Glutamatergic neuron (in vitro differentiated cells): Measurements from ENCODE around the gene TP53RK. TPM values are rescaled to one million over a fixed set of nuclear protein-coding genes. Genes with fewer than 3 reads are reported as not detected.
A peak's percentile ranks its signal among the peaks of the same experiment; 100 is the strongest.

Source experiments
- DNase-seq: peaks from one replicate; pipeline ENCODE4 v3.0.0; 2022
- H3K27ac Mint-ChIP-seq: one replicate; pipeline ENCODE4 v1.8.0; 2020; ENCODE audit warnings: mild to moderate bottlenecking, mixed read lengths, inconsistent platforms; ENCODE audit not compliant: unreplicated experiment
- H3K27me3 Mint-ChIP-seq: one replicate; pipeline ENCODE4 v1.8.0; 2020; ENCODE audit warnings: mild to moderate bottlenecking, moderate library complexity, mixed read lengths, inconsistent platforms; ENCODE audit not compliant: unreplicated experiment
- H3K36me3 Mint-ChIP-seq: one replicate; pipeline ENCODE4 v1.8.0; 2020; ENCODE audit warnings: mild to moderate bottlenecking, mixed read lengths, inconsistent platforms; ENCODE audit not compliant: unreplicated experiment
- H3K4me1 Mint-ChIP-seq: one replicate; pipeline ENCODE4 v1.8.0; 2020; ENCODE audit warnings: mild to moderate bottlenecking, low read depth, mixed read lengths, inconsistent platforms; ENCODE audit not compliant: unreplicated experiment
- H3K4me3 Mint-ChIP-seq: one replicate; pipeline ENCODE4 v1.8.0; 2020; ENCODE audit warnings: mild to moderate bottlenecking, mixed read lengths, inconsistent platforms; ENCODE audit not compliant: unreplicated experiment
- H3K9me3 Mint-ChIP-seq: one replicate; pipeline ENCODE4 v1.8.0; 2020; ENCODE audit warnings: mild to moderate bottlenecking, moderate library complexity, mixed read lengths, inconsistent platforms; ENCODE audit not compliant: unreplicated experiment
- CTCF ChIP-seq: fragments of 200-600 bp; sonication (generic); IDR thresholded peaks from one replicate; pipeline ENCODE4 v1.5.0; 2021; ENCODE audit not compliant: partially characterized antibody, unreplicated experiment
- total RNA-seq: library from RNA; stranded (reverse); fragmentation: NEBNext Ultra II Directional; extraction: Animal tissue kit (Norgen Biotek cat#: 25700); gene quantifications from one replicate; pipeline ENCODE4 v1.2.1, GENCODE V29; 2021; ENCODE audit not compliant: unreplicated experiment

TP53RK gene
- total RNA-seq, 1 donor from 2014 or later: 19.0 TPM

- peaks cover 24% of the 10 kb centered on the region for H3K4me1 Mint-ChIP-seq
- peak overlapping the region; percentile 81 for H3K4me3 Mint-ChIP-seq
- no peak for TF ChIP-seq CTCF
- peaks cover 1% of the 10 kb centered on the region for H3K27me3 Mint-ChIP-seq
- H3K36me3 Mint-ChIP-seq: no peaks in the 10 kb centered on the region
- H3K27ac Mint-ChIP-seq: peak overlapping the region; percentile 23
- DNase-seq: peak; percentile 60
- H3K9me3 Mint-ChIP-seq: peaks cover 5% of the 10 kb centered on the region
Measured at GRCh38 chr20:46683939-46684750, 5.1 kb downstream of the TP53RK start.

GRCh38 chr20:46683668-46683938, 5.6 kb downstream of the TP53RK start:
- H3K27ac Mint-ChIP-seq: peak overlapping the region; percentile 35
- H3K9me3 Mint-ChIP-seq: peaks cover 3% of the 10 kb centered on the region
- TF ChIP-seq CTCF: no peak
- H3K4me1 Mint-ChIP-seq: peaks cover 24% of the 10 kb centered on the region
- no peaks in the 10 kb centered on the region for H3K36me3 Mint-ChIP-seq
- peaks cover 2% of the 10 kb centered on the region for H3K27me3 Mint-ChIP-seq
- peak overlapping the region; percentile 81 for H3K4me3 Mint-ChIP-seq
- no peak for DNase-seq

GRCh38 chr20:46683011-46683667, 6.1 kb downstream of the TP53RK start:
- H3K4me1 Mint-ChIP-seq: peaks cover 24% of the 10 kb centered on the region
- H3K4me3 Mint-ChIP-seq: peak overlapping the region; percentile 81
- H3K36me3 Mint-ChIP-seq: no peaks in the 10 kb centered on the region
- H3K27ac Mint-ChIP-seq: peak overlapping the region; percentile 62
- TF ChIP-seq CTCF: no peak
- H3K9me3 Mint-ChIP-seq: no peaks in the 10 kb centered on the region
- peak; percentile 34 for DNase-seq
- peaks cover 3% of the 10 kb centered on the region for H3K27me3 Mint-ChIP-seq

GRCh38 chr20:46682063-46682821, 7.0 kb downstream of the TP53RK start:
- TF ChIP-seq CTCF: no peak
- Mint-ChIP-seq H3K27me3 (peaks cover 3% of the 10 kb centered on the region), H3K4me3 (peak overlapping the region; percentile 81), H3K36me3 (no peaks in the 10 kb centered on the region), H3K4me1 (peaks cover 24% of the 10 kb centered on the region), H3K9me3 (no peaks in the 10 kb centered on the region), H3K27ac (peak overlapping the region; percentile 62)
- no peak for DNase-seq
